HG03460 (cell line): Measurements from ENCODE around the gene AQP12B.
"Not testable (repeated sequence)": the region's sequence is repeated elsewhere in the genome, so short reads cannot be mapped to it uniquely, and the experiment has no call there.

Source experiments
- ATAC-seq: cut with Tn5 transposase; IDR thresholded peaks from one replicate; pipeline ENCODE4 v1.9.1; 2021; ENCODE audit not compliant: unreplicated experiment

Gene AQP12B

GRCh38 chr2:240685771-240686371, 3.2 kb upstream of the AQP12B start:
- no peak for ATAC-seq

GRCh38 chr2:240683980-240684728, 1.5 kb upstream of the AQP12B start:
- not testable (repeated sequence) for ATAC-seq

DNA sequence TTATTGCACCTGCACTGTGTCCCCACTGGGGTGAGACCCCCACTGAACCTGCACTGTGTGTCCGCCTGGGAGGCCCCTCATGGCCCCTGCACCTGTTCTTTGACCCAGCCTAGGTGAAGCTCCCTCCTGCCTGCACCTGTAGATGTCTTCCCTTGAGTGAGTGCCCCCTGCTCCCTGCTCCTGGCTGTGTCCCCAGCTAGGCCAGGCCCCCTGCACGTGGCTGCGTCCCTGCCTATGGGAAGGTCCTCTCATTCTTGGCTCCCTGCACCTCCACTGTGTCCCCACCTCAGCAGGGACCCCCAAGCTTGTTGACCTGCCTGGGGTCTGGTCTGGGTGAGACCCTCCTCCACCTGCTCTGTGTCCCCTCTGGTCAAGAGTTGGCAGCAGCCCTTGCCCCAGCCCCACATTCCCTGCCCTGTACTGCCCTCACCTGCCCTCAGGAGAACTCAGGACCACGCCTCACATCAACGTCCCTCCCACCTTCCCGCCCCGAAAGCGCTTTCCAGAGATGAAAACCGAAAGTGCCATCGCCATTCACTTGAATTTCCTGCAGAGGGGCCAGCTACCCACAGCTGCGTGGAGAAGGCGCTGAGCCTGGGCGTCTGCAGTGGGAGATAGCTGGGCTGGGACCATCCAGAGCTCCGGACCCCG, 769 bp upstream of the AQP12B start:
- ATAC-seq = not testable (repeated sequence)

DNA sequence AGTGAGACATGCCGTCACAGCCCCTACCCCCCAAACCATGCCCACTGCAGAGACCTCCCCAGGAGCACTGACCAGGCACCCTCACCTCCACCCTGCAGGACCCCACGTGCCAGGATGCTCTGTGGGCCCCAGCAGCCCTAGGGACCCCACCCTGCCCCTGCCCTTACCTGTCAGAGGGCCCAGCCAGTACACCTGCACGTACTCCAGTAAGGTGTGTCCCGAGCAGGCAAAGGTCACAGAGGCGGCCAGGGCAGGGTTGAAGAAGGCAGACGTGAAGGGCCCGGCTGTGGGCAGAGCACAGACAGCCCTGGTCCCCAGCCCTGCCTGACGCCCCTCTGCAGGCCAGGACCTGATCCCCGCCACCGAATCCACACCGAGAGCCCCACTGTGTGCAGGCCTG, 2.5 kb downstream of the AQP12B start:
- ATAC-seq = not testable (repeated sequence)

- not testable (repeated sequence) for ATAC-seq
Measured at GRCh38 chr2:240678909-240679308, 3.8 kb downstream of the AQP12B start.

DNA sequence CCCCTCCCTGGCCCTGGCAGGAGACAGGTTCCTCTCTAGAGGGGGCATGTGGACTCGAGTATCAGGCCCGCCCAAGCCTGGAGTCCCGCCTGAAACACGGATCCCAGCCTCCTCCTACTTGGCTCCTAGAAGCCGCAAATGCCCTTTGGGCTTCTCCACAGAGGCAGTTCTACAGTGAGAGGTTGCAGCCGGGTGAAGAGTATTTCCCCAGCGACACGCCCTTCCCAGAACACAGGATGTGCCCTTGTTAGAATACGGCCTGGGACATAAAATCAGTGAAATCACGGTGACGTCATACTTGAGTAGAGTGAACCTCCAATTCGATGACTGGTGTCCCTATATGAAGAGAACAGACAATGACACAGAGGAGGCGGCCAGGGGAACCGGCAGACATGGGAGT, 4.6 kb downstream of the AQP12B start:
- ATAC-seq = not testable (repeated sequence)

GRCh38 chr2:240675345-240675744, 7.3 kb downstream of the AQP12B start:
- not testable (repeated sequence) for ATAC-seq

- ATAC-seq = not testable (repeated sequence)
Measured at GRCh38 chr2:240674461-240675184, 8.1 kb downstream of the AQP12B start.

- ATAC-seq = no peak
Measured at GRCh38 chr2:240672701-240673190, 9.9 kb downstream of the AQP12B start.

- no peak for ATAC-seq
Measured at GRCh38 chr2:240672076-240672700, 10.5 kb downstream of the AQP12B start.

- no peak for ATAC-seq
Measured at GRCh38 chr2:240670950-240671349, 11.7 kb downstream of the AQP12B start.

GRCh38 chr2:240670402-240670801, 12.3 kb downstream of the AQP12B start:
- no peak for ATAC-seq

DNA sequence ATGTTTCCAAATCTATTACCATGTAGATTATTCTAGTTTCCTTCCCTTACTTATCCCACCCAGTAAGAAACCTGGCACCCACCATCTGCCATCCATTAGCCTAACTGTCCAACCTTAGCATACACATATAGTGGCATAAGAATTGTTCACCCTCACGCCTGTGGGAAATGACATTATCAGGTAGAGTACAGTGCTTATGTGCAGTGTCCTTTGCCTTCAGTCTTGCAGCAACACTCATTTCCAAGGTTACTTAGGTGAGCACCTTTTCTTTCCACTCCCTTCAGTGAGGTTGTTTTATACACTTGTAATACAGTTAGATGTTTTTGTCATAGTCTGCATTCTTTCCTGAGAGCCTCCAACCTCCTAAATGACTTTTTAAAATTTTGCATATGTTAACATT, 18.1 kb downstream of the AQP12B start:
- no peak for ATAC-seq

- ATAC-seq = no peak
Measured at GRCh38 chr2:240663546-240664190, 19.0 kb downstream of the AQP12B start.

GRCh38 chr2:240662681-240663080, 20.0 kb downstream of the AQP12B start:
- no peak for ATAC-seq

- ATAC-seq = not testable (repeated sequence)
Measured at GRCh38 chr2:240659883-240660282, 22.8 kb downstream of the AQP12B start.

DNA sequence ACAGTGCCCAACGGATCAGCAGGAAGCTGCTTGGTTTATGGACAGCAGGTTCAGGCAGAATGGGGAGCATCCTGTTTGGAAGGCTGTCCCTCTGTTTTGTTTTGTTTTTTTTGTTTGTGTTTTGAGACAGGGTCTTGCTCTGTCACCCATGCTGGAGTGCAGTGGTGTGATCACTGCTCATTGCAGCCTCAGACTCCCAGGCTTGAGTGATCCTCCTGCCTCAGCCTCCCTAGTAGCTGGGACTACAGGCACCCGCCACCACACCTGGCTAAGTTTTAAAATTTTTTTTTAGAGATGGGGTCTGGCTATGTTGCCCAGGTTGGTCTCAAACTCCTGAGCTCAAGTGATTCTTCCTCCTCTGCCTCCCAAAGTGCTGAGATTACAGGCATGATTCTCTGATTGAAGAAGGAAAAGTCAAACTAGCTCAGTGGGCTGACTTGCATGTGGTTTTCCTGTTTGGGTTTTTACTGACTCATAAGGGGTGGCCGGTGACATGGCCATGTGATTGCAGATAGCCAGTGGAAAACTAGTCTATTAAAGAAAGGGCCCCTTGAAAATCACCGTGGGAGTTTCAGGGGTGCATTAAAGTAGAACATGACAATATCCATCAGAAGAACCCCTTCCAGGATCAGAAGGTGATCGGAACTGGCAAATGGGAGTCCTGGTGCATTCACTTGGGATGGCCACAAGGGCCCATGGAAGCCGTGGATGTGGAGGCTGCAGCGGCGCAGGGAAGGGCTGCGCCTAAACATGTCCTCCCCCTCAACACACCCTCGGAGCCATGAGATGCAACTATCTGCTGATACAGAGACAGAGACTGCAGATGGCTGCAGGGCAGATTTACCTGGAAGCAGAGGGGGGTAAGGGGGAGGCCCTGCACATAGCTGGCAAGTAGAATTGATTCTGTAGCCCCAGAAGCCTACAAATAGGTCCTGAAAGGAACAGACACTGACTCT, 26.5 kb downstream of the AQP12B start:
- peak; percentile 70 for ATAC-seq

DNA sequence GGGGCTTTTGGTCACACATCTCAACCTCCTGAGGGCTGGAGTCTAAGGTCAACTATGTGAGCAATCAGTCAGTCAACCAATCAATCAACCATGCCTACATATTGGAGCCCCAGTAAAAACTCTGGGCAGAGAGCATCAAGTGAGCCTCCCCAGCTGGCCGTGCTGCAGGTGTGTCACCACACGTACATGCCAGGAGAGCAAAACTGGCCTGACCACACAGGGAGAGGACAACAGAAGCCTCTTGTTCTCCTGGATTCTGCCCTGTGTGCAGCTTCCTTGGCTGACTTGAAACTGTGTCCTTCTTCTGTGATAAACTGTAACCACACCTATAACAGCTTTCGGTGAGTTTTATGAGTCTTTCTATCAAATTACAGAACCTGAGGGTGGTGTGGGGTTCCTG, 31.5 kb downstream of the AQP12B start:
- ATAC-seq = no peak
